Keratinocyte (primary cell): ENCODE results near the gene TLE6.

Source experiments
- CTCF ChIP-seq, 3 experiments: IDR thresholded peaks in 1 of 3; conservative IDR thresholded peaks in 1 of 3; optimal IDR thresholded peaks in 1 of 3; 2 replicates in 2 of 3; 3 replicates in 1 of 3; pipeline versions ENCODE3 to v1.5.1; 2011; ENCODE audit warnings: low read length in 3 of 3, mild to moderate bottlenecking in 3 of 3, moderate library complexity in 2 of 3, control low read depth in 1 of 3, inconsistent platforms in 1 of 3; ENCODE audit not compliant: insufficient read depth in 2 of 3; ENCODE audit errors: extremely low read depth in 1 of 3
- EZH2 ChIP-seq: IDR thresholded peaks from one replicate; pipeline ENCODE4 v1.6.1; 2012; ENCODE audit warnings: inconsistent platforms, mild to moderate bottlenecking, low read length, moderate library complexity

- TF ChIP-seq CTCF (optimal IDR thresholded peaks at IDR 0.05 in 1 of 3, IDR thresholded peaks at IDR 0.05 in 1 of 3, conservative IDR thresholded peaks at IDR 0.05 in 1 of 3; ENCODE audit: extremely low read depth in 1 of 3, insufficient read depth in 2 of 3, low read length in 3 of 3) (no peak), EZH2 (no peak)
Observed at GRCh38 chr19:3004522-3004921, 27.2 kb downstream of the TLE6 start.
